GM10847 (cell line): ENCODE data around the gene FAM221B.

Source experiments
- POLR2A ChIP-seq: IDR thresholded peaks from 2 replicates; pipeline ENCODE4 v1.6.1; 2011; ENCODE audit not compliant: insufficient read length; ENCODE audit errors: extremely low read depth

The FAM221B gene

GRCh38 chr9:35852876-35853865 is 24.6 kb upstream of the FAM221B start:
- no peak for TF ChIP-seq POLR2A

- TF ChIP-seq POLR2A: no peak
Observed at GRCh38 chr9:35852267-35852815, 23.8 kb upstream of the FAM221B start.

GRCh38 chr9:35847792-35848572 is 19.4 kb upstream of the FAM221B start:
- no peak for TF ChIP-seq POLR2A

GRCh38 chr9:35845824-35846771 is 17.6 kb upstream of the FAM221B start:
- no peak for TF ChIP-seq POLR2A

GRCh38 chr9:35844628-35845270 is 16.2 kb upstream of the FAM221B start:
- TF ChIP-seq POLR2A: no peak

GRCh38 chr9:35842795-35843194 is 14.3 kb upstream of the FAM221B start:
- no peak for TF ChIP-seq POLR2A

- TF ChIP-seq POLR2A: no peak
Observed at GRCh38 chr9:35842020-35842745, 13.7 kb upstream of the FAM221B start.

GRCh38 chr9:35841645-35841900 is 13.0 kb upstream of the FAM221B start:
- no peak for TF ChIP-seq POLR2A

- no peak for TF ChIP-seq POLR2A
Observed at GRCh38 chr9:35840881-35841644, 12.5 kb upstream of the FAM221B start.

- no peak for TF ChIP-seq POLR2A
Observed at GRCh38 chr9:35839926-35840325, 11.4 kb upstream of the FAM221B start.

GRCh38 chr9:35836595-35836994 is 8.1 kb upstream of the FAM221B start:
- no peak for TF ChIP-seq POLR2A

GRCh38 chr9:35835766-35836165 is 7.2 kb upstream of the FAM221B start:
- TF ChIP-seq POLR2A: no peak

- no peak for TF ChIP-seq POLR2A
Observed at GRCh38 chr9:35835216-35835632, 6.7 kb upstream of the FAM221B start.
